HG03108 (cell line): ENCODE measurements around the gene NEK6.

Experiments
- ATAC-seq: cut with Tn5 transposase; IDR thresholded peaks from one replicate; pipeline ENCODE4 v1.9.1; 2021; ENCODE audit warnings: moderate library complexity; ENCODE audit not compliant: unreplicated experiment

The NEK6 gene

DNA sequence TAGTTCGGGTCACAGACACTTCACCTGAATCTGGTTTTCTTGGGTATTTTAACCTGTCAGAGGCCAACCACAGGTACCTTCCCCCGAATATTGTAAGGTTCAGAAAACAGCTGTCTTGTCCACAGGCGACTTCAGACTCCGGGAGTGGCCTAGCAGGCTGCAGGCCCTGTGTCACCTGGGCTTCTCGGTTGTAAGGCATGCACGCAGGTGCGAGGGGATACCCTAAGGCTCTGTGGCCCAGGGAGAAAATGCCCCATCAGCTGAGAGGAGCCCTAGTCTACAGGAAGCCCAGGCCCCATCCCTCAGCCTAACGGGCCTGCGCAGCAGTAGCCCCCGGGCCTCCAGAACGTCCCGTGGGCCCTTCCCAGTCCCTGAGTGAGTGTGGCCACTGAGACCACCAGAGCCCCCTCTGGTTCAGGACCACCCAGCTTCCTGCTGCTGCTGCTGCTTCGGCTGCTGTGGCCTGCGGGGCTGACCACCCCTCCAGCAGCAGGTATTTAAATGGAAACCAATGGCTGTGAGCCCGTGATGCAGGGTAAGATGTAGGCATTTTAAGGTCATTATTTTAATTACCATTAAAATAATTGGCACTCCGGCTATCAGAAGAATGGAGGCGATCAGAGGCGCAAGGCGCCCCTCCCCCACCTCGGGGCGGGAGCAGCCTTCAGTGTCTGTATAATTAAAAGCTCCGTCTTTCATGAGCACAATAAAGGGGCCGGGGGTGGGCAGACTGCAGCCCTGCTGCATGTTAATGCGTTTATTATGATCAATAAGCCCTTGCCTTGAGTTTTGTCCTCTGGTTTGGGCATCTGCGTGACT, 92.1 kb downstream of the NEK6 start:
- ATAC-seq, result no peak

DNA sequence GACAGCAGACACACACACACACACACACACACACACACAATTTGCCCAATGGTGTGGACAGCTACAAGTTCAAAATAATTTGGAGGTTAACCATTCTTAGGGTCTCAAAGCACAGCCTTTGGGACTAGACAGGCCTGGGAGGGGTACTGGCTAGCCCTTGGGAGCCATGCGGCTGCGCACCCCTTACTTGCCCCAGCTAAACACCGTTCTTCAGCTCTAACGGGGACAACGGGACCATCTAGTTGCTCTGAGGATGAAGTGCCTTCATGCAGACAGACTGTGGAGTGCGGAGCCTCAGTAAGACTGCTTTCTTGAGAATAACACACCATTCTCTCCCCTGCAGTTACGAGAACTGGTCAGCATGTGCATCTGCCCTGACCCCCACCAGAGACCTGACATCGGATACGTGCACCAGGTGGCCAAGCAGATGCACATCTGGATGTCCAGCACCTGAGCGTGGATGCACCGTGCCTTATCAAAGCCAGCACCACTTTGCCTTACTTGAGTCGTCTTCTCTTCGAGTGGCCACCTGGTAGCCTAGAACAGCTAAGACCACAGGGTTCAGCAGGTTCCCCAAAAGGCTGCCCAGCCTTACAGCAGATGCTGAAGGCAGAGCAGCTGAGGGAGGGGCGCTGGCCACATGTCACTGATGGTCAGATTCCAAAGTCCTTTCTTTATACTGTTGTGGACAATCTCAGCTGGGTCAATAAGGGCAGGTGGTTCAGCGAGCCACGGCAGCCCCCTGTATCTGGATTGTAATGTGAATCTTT, 92.9 kb downstream of the NEK6 start:
- no peak for ATAC-seq

DNA sequence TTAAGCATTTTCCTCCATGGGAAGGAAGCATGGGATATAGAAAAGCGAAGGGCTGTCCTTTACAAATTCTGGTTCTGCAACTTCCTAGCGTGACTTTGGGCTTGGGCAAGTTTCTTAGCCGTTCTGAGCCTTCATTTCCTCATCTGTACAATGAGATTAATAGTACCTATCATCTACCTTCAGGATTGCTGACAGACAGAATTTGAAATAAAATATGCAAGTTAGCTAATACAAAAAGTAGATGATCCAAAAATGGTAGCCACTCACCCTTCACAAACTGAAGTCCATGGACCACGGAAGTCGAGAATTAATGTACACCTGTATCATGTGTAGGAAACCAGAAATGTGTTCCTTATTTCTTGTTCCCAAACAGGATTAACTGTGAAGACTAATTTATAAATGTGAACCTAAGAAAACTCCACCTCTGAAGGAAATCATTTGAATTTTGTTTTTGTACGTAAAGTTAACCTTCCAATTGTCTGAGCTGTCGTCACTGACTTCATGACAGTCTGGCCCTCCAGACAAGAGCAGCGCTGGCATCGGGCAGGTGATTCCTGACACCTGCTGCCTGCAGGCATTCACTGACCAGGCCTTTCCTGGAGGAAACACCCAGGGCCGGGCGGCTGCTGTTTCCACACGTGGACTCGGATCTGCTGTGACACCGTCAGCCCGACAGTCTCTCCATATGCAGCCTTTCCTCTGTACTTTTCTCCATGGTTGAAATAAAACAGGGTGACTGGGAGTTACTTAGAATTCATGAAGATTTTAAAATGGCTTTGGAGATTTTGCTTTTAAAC, 94.1 kb downstream of the NEK6 start:
- no peak for ATAC-seq

DNA sequence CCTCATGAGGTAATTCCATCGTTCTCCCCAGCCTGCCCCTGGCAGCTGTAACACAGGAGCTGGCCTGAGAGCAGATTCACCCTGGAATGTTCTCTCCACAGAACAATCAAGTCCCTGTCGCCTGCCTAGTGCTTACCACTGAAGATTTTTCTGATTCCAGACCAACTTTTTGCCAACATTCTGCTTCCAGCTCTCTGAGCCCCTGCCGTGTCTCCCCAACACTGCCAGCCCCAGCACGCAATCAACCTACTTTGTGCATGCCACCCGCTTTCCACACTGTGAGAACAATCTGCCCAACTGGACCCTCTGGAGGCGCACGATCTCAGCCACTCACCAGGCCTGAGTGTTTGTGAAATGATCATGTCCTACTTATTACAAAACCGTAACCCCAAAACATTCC, 94.9 kb downstream of the NEK6 start:
- no peak for ATAC-seq

DNA sequence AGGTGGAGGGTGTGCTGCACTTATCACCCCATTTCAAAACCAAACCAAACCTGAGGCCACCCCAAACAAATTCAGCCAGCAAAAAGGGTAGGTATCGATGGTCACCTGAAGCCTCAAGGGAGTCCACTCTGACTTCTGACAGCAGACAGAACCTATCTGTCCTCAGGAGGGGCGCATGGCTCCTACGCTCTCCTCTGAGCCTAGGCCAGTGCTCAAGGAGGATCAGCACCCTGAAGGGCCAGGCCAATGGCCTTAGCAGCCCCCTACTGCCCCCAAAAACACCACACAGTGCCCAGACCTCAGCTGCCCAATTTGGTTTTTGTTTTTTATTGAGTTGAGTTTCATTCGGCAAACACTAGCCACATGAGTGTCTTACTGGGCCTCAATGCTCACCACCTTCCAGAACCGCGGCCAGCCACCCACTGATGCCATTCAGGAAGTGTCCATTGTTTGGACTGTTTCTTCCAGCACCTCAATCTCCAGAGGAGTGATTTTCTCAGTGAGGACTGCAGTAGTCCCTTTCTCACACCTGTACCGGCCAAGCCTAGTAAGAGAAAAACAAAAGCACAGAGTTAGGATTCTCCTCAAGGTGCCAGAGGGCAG, 95.5 kb downstream of the NEK6 start:
- ATAC-seq, result no peak

DNA sequence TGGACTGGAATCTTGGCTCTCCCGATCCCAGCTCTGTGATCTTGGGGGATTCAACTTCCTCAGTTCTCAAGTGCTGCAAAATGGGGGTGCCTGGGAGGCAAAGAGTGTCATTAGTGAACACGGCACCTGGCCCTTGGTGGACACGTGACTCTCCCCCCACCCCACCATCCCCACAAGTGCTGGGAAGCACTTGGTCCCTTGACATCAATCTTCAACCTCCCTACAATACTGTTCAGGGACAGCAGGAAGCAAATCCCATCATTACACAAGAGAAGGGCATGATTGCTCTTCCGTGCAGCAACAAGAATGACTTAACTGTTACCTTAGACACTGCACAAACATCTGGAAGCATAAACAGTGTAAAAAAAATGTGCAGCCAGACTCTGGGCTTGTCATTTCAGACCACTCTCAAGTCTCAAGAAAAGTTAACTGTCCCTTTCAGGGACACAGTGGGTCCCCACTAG, 96.1 kb downstream of the NEK6 start:
- no peak for ATAC-seq

DNA sequence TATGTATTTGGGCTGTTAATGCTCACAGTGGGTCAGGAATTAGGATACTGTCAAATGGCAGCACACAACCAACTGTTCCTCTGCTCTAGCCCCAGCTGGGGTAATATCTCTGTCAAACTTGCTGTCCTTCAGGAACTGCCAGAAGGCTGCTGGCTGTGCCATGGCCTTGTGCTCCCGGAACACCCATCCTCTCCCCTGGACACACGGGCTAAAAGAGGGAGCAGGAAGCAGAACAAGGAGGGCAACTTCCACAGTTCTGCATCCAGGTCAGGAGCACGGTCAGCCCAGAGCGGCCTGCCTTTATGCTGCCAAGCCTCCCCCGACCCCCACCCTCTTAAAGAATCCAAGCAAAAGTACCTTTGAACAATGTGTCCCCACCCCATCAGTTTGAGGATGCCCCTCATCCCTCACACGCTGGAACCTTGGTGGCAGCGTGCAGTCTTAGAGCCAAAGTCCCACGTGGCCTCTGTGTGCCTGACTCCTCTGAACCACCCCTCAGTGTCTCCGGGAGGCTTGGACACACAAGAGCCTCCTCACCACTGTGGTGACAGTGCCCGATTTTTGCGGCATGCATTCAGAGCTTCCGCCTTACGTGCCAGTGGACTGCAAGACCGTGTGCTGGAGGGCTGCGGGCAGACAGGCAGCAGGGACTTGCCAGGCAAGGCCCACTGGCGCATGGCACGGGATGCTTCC, 96.7 kb downstream of the NEK6 start:
- ATAC-seq, result no peak

DNA sequence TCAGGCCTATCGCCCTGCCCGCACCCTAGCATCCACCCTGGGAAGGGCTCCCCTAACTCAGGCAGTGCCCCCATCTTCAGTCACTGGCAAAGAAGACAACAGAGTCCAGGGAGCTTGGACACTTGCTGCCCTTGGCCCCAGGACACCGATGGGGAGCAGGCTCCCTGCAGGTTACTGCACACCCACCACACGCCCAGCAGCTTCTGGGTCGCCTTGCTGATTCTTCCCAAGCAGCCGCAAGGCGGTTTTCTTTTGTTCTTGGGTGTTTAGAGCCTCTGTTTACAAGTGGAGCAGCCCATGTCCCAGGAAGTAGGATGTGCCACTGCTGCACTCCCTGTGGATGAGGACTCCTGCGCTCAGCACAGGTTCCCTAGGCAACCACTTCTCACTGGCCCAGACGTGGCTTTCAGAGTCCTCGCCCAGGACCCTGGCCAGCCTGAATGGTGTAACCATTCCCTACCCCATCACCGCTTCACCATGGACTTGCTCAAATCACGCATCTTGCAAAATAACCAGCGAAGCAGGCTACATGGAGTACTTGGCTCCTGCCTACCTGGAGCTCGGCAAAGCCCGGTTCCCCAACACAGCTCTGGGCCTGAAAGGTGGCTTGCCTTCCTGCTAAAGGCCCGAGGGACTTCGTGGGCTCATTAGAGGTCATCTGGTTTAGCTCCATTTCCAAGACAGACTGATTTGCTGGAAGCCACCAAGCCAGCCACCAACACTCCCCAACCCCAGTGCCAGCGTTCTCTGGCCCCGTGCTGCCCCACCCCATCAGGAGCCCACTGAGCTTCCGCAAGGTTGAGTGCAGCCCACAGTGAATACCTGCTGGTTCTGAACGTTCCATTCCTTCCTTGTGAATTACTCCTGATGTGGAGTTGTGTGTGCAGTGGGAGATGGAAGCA, 97.5 kb downstream of the NEK6 start:
- no peak for ATAC-seq

DNA sequence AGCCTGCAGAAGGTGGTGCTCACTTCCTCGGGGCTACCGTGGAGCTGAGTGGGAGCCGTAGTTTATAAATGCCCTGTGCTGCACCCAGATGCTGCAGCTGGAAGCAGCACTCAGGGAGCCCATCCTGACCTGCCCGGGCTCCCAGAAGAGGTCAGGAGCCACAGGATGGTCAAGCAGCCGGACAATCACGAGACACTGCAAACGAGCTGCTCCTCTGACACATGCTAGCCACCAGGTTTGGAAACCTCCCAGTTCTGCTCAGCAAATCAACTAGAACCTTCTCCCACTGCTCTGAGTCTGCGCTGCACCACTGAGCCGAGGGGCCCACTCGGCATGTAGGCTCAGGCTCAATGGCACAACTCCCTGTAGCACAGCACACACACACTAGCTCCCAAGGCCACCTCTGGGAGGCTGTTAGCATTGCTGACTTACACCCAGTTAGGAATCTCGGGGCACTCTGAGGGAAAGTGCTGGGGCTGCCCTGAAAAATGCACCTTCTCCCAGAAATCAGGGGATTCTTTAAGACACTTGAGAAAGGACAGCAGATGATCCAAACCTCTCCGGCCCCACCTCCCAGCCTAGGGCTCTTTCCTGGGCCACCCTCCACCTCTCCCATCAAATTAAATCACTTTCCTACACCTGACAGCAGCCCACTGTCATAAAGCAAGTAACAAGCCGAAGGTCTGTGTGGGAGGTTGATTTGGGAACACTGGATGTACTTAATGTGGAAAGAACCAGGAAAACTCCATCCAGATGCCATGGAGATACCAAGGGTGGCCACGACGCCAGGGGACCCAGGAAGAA, 98.4 kb downstream of the NEK6 start:
- no peak for ATAC-seq

DNA sequence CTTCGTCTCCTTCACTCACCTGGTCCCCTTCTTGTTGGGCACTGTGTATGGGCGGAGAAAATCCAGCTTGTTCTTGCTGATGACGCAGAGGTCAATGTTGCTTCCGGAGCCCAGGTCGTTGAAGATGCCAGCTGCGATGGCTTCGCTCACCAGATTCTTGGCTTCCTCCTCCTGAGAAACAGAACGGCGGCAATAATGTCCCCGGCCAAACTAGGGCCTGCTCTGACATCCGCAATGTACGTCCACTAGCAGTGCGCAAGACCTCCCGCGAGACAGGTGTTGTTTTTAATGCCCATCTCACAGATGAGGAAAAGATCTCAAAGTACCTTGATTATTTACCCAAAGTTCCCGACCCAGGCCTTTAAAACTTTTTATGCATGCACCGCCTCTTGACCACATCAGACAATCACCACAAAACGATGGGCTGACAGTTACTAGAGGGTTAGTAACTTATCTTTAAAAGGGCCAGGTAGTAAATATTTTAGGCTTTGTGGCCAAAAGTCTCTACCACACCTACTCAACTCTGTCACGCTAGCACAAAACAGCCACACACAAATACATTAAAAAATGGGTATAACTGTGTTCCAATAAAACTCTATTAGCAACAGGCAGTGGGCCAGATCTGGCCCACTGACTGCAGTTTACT, 99.1 kb downstream of the NEK6 start:
- ATAC-seq, result no peak

DNA sequence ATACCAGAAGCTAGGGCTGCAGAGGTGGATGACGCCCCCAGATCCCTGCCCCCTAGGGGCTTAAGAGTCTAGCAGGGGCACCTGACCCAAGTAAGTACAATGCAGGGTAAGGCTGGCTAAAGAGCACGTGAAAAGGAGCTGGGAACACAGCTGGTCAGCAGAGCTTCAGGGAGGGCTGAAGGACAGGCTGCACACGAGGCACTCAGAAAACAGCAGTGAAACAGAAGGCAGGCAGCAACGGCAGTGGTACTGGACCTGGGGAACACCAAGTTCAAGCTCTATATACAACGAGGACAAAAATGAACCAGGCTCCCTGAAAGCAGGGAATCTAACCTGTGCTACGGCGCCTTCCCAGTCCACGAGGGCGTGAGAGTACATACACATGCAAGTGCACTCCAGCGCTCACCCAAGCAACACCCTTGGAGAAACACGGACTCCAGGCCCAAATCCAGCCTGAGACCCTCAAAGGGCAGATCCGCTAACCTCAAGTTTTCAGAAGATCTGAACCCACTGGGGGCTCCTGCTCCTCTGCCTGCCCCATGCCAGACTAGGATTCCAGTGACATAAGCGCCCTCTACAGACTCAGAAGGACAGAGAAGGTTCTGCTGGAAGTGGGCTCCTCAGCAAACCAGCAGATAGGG, 100.1 kb downstream of the NEK6 start:
- ATAC-seq, result no peak

DNA sequence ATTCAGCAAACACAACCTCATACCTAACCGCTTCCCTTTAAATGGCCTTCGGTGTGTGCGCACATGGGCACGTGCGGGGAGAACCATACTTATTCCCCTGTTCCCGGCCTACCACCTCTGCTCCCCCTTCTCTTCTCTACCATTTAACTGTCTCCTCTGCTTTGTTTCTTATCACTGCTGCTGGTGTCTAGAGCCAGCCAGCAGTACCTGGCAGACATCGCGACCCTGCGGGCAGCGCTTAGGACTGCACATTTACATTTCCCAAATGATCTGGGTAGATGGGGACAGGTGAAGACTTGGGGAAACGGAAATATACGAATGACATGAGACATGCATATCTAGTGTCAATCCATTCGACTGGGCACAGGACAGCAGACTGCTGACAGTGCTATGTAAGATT, 100.9 kb downstream of the NEK6 start:
- no peak for ATAC-seq

DNA sequence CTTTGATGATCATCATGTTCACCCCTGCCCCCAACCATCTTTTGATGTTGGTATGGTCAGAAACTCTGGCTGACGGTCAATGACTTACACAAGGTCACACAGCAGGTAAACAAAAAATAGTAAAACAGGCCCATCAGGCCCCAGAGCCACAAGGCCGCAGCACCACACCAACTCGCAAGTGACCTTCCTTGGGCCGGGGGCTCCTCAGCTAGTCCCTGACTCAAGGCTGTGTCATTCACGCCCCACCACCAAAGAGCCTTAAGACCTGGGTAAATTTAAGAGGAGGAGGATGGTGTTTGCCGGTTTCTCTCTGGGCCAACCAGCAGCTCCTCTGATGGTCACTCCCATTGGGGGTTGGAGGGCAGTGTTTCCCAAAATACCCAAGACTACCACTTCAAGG, 101.7 kb downstream of the NEK6 start:
- no peak for ATAC-seq

DNA sequence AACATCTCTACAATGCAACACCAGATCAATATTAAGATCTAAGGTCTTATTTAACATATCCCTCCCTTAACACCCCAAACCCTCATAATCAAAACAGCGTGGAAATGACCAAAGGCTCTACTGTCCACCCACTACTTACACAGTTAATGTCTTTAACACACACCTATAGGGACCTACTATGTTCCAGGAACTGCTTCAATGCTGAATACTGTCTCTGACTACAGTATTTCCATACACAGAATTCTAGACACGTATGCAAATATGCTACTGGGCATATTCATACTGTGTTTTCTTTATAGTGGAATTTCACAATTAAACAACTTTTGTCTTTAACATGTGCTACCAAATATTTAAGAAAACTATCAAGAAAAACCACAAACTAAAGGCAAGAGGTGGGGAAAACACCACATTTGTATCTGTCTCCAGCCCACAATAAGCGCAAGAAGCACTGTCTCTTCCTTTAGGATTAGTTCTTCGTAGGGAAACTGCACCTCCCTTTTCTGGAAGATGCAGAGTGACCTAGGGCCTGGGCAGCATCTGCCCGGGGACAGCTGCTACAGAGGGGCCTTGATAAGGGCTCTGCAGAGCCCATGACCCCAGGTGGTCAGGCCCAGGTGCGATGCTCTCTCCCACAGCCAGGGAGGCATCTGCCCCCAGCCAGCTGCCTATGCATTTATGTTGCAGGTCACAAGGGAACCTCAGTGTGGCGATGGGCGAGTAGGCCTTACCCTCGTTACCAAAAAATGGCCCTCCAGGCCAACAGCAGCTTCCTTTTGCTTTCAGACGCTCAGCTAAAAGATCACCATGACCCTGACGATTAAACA, 102.3 kb downstream of the NEK6 start:
- no peak for ATAC-seq

DNA sequence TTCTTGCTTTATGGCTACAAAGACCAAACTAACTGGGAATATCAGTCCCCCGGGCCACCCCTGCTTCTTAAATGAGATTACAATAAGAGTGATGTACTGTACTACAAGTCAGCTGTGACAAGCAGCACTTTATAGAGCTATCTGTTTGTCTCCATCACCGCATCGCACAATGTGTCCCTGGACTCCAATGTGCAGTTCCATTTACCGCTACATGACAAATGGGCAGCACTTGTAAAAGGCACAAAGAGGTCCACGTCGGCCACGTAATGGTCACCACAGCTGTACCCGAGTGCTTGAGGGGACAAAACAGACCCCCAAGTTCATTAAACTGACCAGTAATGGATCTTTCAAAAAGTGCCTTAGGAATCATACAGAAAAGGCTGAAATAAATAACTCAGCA, 103.4 kb downstream of the NEK6 start:
- no peak for ATAC-seq

DNA sequence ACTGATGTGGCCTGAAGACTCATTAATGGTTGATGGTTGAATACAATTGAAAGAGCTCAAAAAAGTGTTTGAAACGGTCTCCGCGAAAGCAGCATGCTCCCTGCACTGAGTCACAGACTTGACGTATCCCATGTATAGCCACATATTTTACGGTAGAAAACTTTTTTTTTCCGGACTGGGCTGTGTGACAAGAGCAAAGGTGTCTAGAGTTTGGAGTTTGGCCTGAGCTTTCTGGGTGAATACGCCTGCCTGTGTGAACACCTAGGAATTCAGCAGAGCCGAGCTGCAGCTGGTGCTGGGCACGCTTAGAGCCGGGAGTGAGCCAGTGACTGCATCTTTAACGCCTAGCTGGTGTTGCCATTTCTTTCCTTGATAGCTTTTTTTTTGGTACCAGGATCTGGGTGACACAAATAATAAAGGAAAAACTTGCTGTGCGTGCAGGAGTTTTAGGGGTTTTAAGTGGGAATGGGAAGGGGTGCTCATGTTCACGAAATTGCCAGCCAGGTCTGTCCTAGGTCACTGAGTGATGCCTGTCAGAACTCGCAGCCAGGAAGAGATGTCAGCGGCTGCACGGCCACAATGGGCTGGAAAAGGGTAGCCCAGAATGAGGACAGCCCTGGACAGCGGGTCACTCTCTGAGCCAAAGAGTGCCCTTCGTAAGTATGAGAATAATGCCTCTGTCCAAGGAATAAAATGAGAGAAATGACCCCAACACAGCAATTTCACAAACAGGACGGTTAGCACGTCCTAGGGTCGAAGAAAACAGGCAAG, 105.8 kb downstream of the NEK6 start:
- ATAC-seq, result no peak
